ENCODE measurements around the gene AGAP9.
"Not testable (repeated sequence)": the region's sequence is repeated elsewhere in the genome, so short reads cannot be mapped to it uniquely, and the experiment has no call there.

Gene AGAP9

GRCh38 chr10:47494226-47494625 is 29.2 kb downstream of the AGAP9 start:
- in situ Hi-C loops (cut with HindIII; ENCODE audit: low pct_ligation_motif_present, low pct_unique_long_range_greater_than_20kb, low sequenced_read_pairs); DNase-seq: not testable (repeated sequence)

GRCh38 chr10:47491600-47491999 is 31.8 kb downstream of the AGAP9 start, which contains the start of gene FAM25G:
FAM25G (minus strand) TSS chr10:47491700; CDS start chr10:47491674, 26 bp downstream.
- in situ Hi-C loops (cut with HindIII; ENCODE audit: low pct_ligation_motif_present, low pct_unique_long_range_greater_than_20kb, low sequenced_read_pairs); DNase-seq: not testable (repeated sequence)

- DNase-seq; in situ Hi-C loops (cut with HindIII; ENCODE audit: low pct_ligation_motif_present, low pct_unique_long_range_greater_than_20kb, low sequenced_read_pairs): not testable (repeated sequence)
Observed at GRCh38 chr10:47489630-47490029, 33.8 kb downstream of the AGAP9 start.

- DNase-seq, result peak; percentile 39
- in situ Hi-C loops (cut with HindIII; ENCODE audit: low pct_ligation_motif_present, low pct_unique_long_range_greater_than_20kb, low sequenced_read_pairs), result not testable (repeated sequence)
Observed at GRCh38 chr10:47485943-47486342, 37.5 kb downstream of the AGAP9 start.

- DNase-seq; in situ Hi-C loops (cut with HindIII; ENCODE audit: low pct_ligation_motif_present, low pct_unique_long_range_greater_than_20kb, low sequenced_read_pairs): not testable (repeated sequence)
Observed at GRCh38 chr10:47484786-47485185, 38.7 kb downstream of the AGAP9 start.

GRCh38 chr10:47483923-47484322 is 39.5 kb downstream of the AGAP9 start, which contains the start of gene ANXA8:
ANXA8 (minus strand) TSS chr10:47484115; CDS start chr10:47483933, 182 bp downstream.
- in situ Hi-C loops (cut with HindIII; ENCODE audit: low pct_ligation_motif_present, low pct_unique_long_range_greater_than_20kb, low sequenced_read_pairs); DNase-seq: not testable (repeated sequence)

GRCh38 chr10:47482367-47482766 is 41.1 kb downstream of the AGAP9 start:
- DNase-seq; in situ Hi-C loops (cut with HindIII; ENCODE audit: low pct_ligation_motif_present, low pct_unique_long_range_greater_than_20kb, low sequenced_read_pairs): not testable (repeated sequence)

GRCh38 chr10:47481768-47482181 is 41.7 kb downstream of the AGAP9 start:
- not testable (repeated sequence) for DNase-seq

GRCh38 chr10:47481182-47481766 is 42.2 kb downstream of the AGAP9 start:
- in situ Hi-C loops (cut with HindIII; ENCODE audit: low pct_ligation_motif_present, low pct_unique_long_range_greater_than_20kb, low sequenced_read_pairs), result not testable (repeated sequence)
- peak; percentile 67 for DNase-seq

More at GRCh38 chr10:47481768-47482181, 41.7 kb downstream of the AGAP9 start:
- in situ Hi-C loops (cut with HindIII; ENCODE audit: low pct_ligation_motif_present, low pct_unique_long_range_greater_than_20kb, low sequenced_read_pairs), result not testable (repeated sequence)

GRCh38 chr10:47480133-47480532 is 43.3 kb downstream of the AGAP9 start:
- DNase-seq; in situ Hi-C loops (cut with HindIII; ENCODE audit: low pct_ligation_motif_present, low pct_unique_long_range_greater_than_20kb, low sequenced_read_pairs): not testable (repeated sequence)

- in situ Hi-C loops (cut with HindIII; ENCODE audit: low pct_ligation_motif_present, low pct_unique_long_range_greater_than_20kb, low sequenced_read_pairs); DNase-seq: not testable (repeated sequence)
Observed at GRCh38 chr10:47478114-47478513, 45.3 kb downstream of the AGAP9 start.

- DNase-seq; in situ Hi-C loops (cut with HindIII; ENCODE audit: low pct_ligation_motif_present, low pct_unique_long_range_greater_than_20kb, low sequenced_read_pairs): not testable (repeated sequence)
Observed at GRCh38 chr10:47477078-47477477, 46.4 kb downstream of the AGAP9 start.

- in situ Hi-C loops (cut with HindIII; ENCODE audit: low pct_ligation_motif_present, low pct_unique_long_range_greater_than_20kb, low sequenced_read_pairs), result not testable (repeated sequence)
Observed at GRCh38 chr10:47475101-47475500, 48.3 kb downstream of the AGAP9 start.

GRCh38 chr10:47473516-47473915 is 49.9 kb downstream of the AGAP9 start:
- DNase-seq; in situ Hi-C loops (cut with HindIII; ENCODE audit: low pct_ligation_motif_present, low pct_unique_long_range_greater_than_20kb, low sequenced_read_pairs): not testable (repeated sequence)

More at GRCh38 chr10:47475101-47475500, 48.3 kb downstream of the AGAP9 start:
- not testable (repeated sequence) for DNase-seq

GRCh38 chr10:47472647-47473046 is 50.8 kb downstream of the AGAP9 start:
- DNase-seq; in situ Hi-C loops (cut with HindIII; ENCODE audit: low pct_ligation_motif_present, low pct_unique_long_range_greater_than_20kb, low sequenced_read_pairs): not testable (repeated sequence)

GRCh38 chr10:47472072-47472471 is 51.4 kb downstream of the AGAP9 start:
- DNase-seq; in situ Hi-C loops (cut with HindIII; ENCODE audit: low pct_ligation_motif_present, low pct_unique_long_range_greater_than_20kb, low sequenced_read_pairs): not testable (repeated sequence)

- in situ Hi-C loops (cut with HindIII; ENCODE audit: low pct_ligation_motif_present, low pct_unique_long_range_greater_than_20kb, low sequenced_read_pairs), result not testable (repeated sequence)
Observed at GRCh38 chr10:47468731-47469528, 54.5 kb downstream of the AGAP9 start.

GRCh38 chr10:47467957-47468356 is 55.5 kb downstream of the AGAP9 start:
- in situ Hi-C loops (cut with HindIII; ENCODE audit: low pct_ligation_motif_present, low pct_unique_long_range_greater_than_20kb, low sequenced_read_pairs); DNase-seq: not testable (repeated sequence)

More at GRCh38 chr10:47468731-47469528, 54.5 kb downstream of the AGAP9 start:
- not testable (repeated sequence) for DNase-seq

GRCh38 chr10:47467458-47467857 is 56.0 kb downstream of the AGAP9 start:
- DNase-seq; in situ Hi-C loops (cut with HindIII; ENCODE audit: low pct_ligation_motif_present, low pct_unique_long_range_greater_than_20kb, low sequenced_read_pairs): not testable (repeated sequence)

Measured in ACHN (cell line).